ENCODE data around the gene SH3D19.

SH3D19 gene

GRCh38 chr4:151206241-151207005 is 119.0 kb downstream of the SH3D19 start:
- DNase-seq (ENCODE audit: low read depth, low spot score): no peak

GRCh38 chr4:151205722-151206121 is 119.7 kb downstream of the SH3D19 start:
- H3K4me3 ChIP-seq (ENCODE audit: low read length): no peak overlapping the region
- no peak for DNase-seq (ENCODE audit: low read depth, low spot score)

More at GRCh38 chr4:151206241-151207005, 119.0 kb downstream of the SH3D19 start:
- H3K4me3 ChIP-seq (ENCODE audit: low read length): no peak overlapping the region

GRCh38 chr4:151204925-151205524 is 120.4 kb downstream of the SH3D19 start:
- no peak for DNase-seq (ENCODE audit: low read depth, low spot score)
- no peak overlapping the region for H3K4me3 ChIP-seq (ENCODE audit: low read length)

- H3K4me3 ChIP-seq (ENCODE audit: low read length): no peak overlapping the region
- no peak for DNase-seq (ENCODE audit: low read depth, low spot score)
Observed at GRCh38 chr4:151202851-151203455, 122.5 kb downstream of the SH3D19 start.

- H3K4me3 ChIP-seq (ENCODE audit: low read length): no peak overlapping the region
- DNase-seq (ENCODE audit: low read depth, low spot score): no peak
Observed at GRCh38 chr4:151202381-151202780, 123.0 kb downstream of the SH3D19 start.

GRCh38 chr4:151199319-151200190 is 125.8 kb downstream of the SH3D19 start:
- DNase-seq (ENCODE audit: low read depth, low spot score): no peak
- no peak overlapping the region for H3K4me3 ChIP-seq (ENCODE audit: low read length)

GRCh38 chr4:151198748-151199147 is 126.7 kb downstream of the SH3D19 start:
- H3K4me3 ChIP-seq (ENCODE audit: low read length): no peak overlapping the region
- DNase-seq (ENCODE audit: low read depth, low spot score): no peak

- no peak overlapping the region for H3K4me3 ChIP-seq (ENCODE audit: low read length)
- no peak for DNase-seq (ENCODE audit: low read depth, low spot score)
Observed at GRCh38 chr4:151197247-151197646, 128.2 kb downstream of the SH3D19 start.

GRCh38 chr4:151195801-151196200 is 129.6 kb downstream of the SH3D19 start:
- DNase-seq (ENCODE audit: low read depth, low spot score): no peak
- H3K4me3 ChIP-seq (ENCODE audit: low read length): no peak overlapping the region

GRCh38 chr4:151193414-151193813 is 132.0 kb downstream of the SH3D19 start:
- no peak overlapping the region for H3K4me3 ChIP-seq (ENCODE audit: low read length)
- DNase-seq (ENCODE audit: low read depth, low spot score): no peak

- H3K4me3 ChIP-seq (ENCODE audit: low read length): no peak overlapping the region
- no peak for DNase-seq (ENCODE audit: low read depth, low spot score)
Observed at GRCh38 chr4:151192556-151193235, 132.7 kb downstream of the SH3D19 start.

GRCh38 chr4:151184523-151185458 is 140.6 kb downstream of the SH3D19 start:
- H3K4me3 ChIP-seq (ENCODE audit: low read length): no peak overlapping the region
- DNase-seq (ENCODE audit: low read depth, low spot score): no peak

GRCh38 chr4:151182455-151182996 is 142.9 kb downstream of the SH3D19 start:
- no peak for DNase-seq (ENCODE audit: low read depth, low spot score)
- no peak overlapping the region for H3K4me3 ChIP-seq (ENCODE audit: low read length)

GRCh38 chr4:151176685-151177084 is 148.7 kb downstream of the SH3D19 start:
- DNase-seq (ENCODE audit: low read depth, low spot score): no peak
- no peak overlapping the region for H3K4me3 ChIP-seq (ENCODE audit: low read length)

GRCh38 chr4:151175754-151176631 is 149.4 kb downstream of the SH3D19 start:
- DNase-seq (ENCODE audit: low read depth, low spot score): no peak

GRCh38 chr4:151175233-151175632 is 150.2 kb downstream of the SH3D19 start:
- no peak overlapping the region for H3K4me3 ChIP-seq (ENCODE audit: low read length)

More at GRCh38 chr4:151175754-151176631, 149.4 kb downstream of the SH3D19 start:
- H3K4me3 ChIP-seq (ENCODE audit: low read length): no peak overlapping the region

GRCh38 chr4:151174784-151175183 is 150.6 kb downstream of the SH3D19 start:
- no peak for DNase-seq (ENCODE audit: low read depth, low spot score)
- no peak overlapping the region for H3K4me3 ChIP-seq (ENCODE audit: low read length)

More at GRCh38 chr4:151175233-151175632, 150.2 kb downstream of the SH3D19 start:
- no peak for DNase-seq (ENCODE audit: low read depth, low spot score)

Data from Jurkat, Clone E6-1 (cell line).